WERI-Rb-1 (cell line): ENCODE results near the gene TCTN1.
"Not testable (repeated sequence)": the region's sequence is repeated elsewhere in the genome, so short reads cannot be mapped to it uniquely, and the experiment has no call there.

Experiments used
- DNase-seq: peaks from one replicate; pipeline ENCODE4 v3.0.0-alpha.2; 2020
- H3K27ac ChIP-seq: fragments of 250-450 bp; sonication (Bioruptor Pico); 2 replicates; pipeline ENCODE4 v1.5.1; 2020; ENCODE audit warnings: mild to moderate bottlenecking, moderate library complexity
- H3K27me3 ChIP-seq: fragments of 250-450 bp; sonication (Bioruptor Pico); 2 replicates; pipeline ENCODE4 v1.5.1; 2021; ENCODE audit warnings: mild to moderate bottlenecking, low read depth, moderate library complexity; ENCODE audit not compliant: insufficient read depth, severe bottlenecking
- H3K36me3 ChIP-seq: fragments of 250-450 bp; sonication (Bioruptor Pico); 2 replicates; pipeline ENCODE4 v1.5.1; 2020; ENCODE audit warnings: mild to moderate bottlenecking, moderate library complexity
- H3K4me3 ChIP-seq: 2 replicates; pipeline ENCODE4 v1.5.1; 2011; ENCODE audit warnings: low read depth, mild to moderate bottlenecking, control low read depth, low read length
- H3K9me3 ChIP-seq: fragments of 250-450 bp; sonication (Bioruptor Pico); 2 replicates; pipeline ENCODE4 v1.5.1; 2021; ENCODE audit warnings: mild to moderate bottlenecking, moderate library complexity; ENCODE audit not compliant: severe bottlenecking
- TF ChIP-seq, protein P1 (sequence below): IDR thresholded peaks from 2 replicates; pipeline ENCODE4 v1.5.1; 2011; ENCODE audit warnings: low read depth, mild to moderate bottlenecking, control low read depth, inconsistent platforms, low read length

The TCTN1 gene

DNA sequence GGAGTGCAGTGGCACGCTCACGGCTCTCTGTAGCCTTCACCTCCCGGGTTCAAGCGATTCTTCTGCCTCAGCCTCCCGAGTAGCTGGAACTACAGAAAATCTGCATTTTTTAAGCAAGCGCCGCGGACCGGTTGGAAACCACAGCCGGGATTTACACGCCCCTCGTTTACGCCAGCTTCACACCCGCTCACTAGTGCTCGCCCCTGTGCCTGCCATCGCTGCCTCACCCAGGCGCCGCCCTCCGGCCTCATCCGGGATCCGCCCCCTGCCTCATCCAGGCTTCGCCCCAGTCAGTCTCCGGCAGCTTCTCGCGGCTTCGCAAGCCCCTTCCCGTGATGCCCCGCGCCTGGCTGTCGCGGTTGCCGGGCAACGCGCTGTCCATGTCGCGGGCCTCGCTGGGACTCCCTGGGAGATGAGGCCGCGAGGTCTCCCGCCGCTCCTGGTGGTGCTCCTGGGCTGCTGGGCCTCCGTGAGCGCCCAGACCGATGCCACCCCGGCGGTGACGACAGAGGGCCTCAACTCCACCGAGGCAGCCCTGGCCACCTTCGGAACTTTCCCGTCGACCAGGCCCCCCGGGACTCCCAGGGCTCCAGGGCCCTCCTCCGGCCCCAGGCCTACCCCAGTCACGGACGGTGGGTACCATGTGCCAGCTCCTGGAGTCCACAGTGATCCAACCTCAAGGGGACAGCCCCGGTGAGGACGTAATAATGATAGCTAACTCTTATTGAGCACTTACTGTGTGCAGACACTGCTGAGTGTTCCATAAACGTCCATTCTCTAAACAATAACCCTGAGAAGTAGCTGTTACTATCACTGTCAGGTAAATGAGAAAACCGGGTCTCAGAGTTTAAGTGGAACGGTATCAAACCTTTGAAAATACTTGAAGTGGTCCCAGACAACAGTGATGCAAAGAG lies at the start of gene TCTN1:
Gene TCTN1 (plus strand): TSS at position 359 of the 914 bp plus-strand sequence. CDS start 54 bp downstream, at position 413.
- peak within 1 kb of the TSS; percentile 71 for H3K4me3 ChIP-seq
- peak within 1 kb of the TSS; percentile 67 for H3K27ac ChIP-seq
- H3K9me3 ChIP-seq: no peaks in the 10 kb centered on the region
- H3K27me3 ChIP-seq: no peaks in the 10 kb centered on the region
- DNase-seq: peak; percentile 97
- H3K36me3 ChIP-seq: peaks cover 4% of the 10 kb centered on the region; the same call in 1 of the 2 replicates
- TF ChIP-seq, protein P1, sequence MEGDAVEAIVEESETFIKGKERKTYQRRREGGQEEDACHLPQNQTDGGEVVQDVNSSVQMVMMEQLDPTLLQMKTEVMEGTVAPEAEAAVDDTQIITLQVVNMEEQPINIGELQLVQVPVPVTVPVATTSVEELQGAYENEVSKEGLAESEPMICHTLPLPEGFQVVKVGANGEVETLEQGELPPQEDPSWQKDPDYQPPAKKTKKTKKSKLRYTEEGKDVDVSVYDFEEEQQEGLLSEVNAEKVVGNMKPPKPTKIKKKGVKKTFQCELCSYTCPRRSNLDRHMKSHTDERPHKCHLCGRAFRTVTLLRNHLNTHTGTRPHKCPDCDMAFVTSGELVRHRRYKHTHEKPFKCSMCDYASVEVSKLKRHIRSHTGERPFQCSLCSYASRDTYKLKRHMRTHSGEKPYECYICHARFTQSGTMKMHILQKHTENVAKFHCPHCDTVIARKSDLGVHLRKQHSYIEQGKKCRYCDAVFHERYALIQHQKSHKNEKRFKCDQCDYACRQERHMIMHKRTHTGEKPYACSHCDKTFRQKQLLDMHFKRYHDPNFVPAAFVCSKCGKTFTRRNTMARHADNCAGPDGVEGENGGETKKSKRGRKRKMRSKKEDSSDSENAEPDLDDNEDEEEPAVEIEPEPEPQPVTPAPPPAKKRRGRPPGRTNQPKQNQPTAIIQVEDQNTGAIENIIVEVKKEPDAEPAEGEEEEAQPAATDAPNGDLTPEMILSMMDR: no peak

GRCh38 chr12:110564471-110564991 lies 49.4 kb upstream of the TCTN1 start:
- no peak overlapping the region for H3K4me3 ChIP-seq
- no peaks in the 10 kb centered on the region for H3K9me3 ChIP-seq
- no peaks in the 10 kb centered on the region for H3K27me3 ChIP-seq
- DNase-seq: no peak
- TF ChIP-seq, protein P1: no peak
- H3K36me3 ChIP-seq: no peaks in the 10 kb centered on the region
- H3K27ac ChIP-seq: no peak overlapping the region

DNA sequence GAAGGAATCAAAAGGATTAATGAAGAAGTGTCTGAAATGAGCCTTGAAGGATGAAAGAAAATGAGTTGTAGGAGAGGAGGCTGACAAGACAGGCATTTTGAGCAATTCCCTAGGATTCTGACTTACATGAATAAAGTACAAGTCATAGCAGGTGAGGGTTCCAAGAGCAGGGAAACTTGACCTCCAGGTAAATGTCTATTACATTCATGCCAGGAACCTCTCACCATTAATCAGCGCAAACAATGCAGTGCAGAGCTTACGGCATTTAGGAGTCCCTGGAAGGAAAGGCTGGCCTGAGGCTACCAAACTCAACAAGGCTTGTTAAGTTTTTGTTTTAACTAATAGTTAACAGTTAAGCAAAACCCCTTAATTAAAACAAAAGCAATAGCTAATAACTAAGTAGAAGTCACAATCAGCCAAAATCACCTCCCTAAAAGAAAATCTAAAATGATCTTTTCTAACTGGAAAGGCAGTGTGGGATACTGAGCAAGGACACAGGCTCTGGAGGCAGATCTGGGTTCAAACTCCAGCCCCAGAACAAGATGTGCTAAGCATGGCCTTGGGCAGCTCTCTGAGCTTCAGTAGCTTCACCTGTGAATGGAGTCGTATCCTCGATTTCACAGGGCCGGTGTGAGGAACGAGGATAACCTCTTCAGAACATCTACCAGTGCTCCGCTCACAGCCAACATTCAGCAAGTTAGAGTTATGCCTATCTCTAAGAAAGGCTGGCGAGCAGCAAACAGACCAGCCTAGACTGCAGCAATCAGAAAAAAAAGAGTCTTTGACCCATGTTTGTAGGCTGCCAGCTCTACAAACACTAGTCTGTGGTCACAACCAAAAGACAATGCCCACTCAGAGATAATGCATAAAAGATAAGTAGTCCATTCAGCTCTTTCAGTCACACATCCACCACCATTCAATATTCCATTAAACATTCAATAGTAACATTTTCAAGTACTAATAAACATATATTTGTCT lies 47.7 kb upstream of the TCTN1 start:
- Histone ChIP-seq H3K27me3 (no peaks in the 10 kb centered on the region), H3K36me3 (no peaks in the 10 kb centered on the region), H3K4me3 (no peak overlapping the region), H3K27ac (no peak overlapping the region), H3K9me3 (no peaks in the 10 kb centered on the region)
- DNase-seq: no peak
- TF ChIP-seq, protein P1: no peak

DNA sequence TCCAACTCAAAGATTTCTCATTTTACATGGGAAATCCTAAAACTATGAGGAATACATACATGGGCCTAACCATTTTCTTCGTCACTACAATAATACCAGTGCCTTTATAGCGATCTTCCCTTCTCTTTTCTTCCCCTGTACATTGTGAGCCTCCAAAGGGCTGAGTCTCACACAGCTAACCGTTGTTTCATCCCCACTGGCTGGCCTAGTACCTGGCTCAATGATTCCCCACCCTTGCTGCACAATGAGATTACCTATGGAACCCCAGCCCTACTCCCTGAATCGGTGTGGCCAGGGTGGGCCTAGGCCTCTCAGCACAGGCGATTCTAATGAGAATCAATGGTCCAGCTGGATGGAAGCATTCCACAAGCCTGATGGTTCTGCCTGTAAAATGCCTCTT lies 46.9 kb upstream of the TCTN1 start:
- H3K36me3 ChIP-seq: no peaks in the 10 kb centered on the region
- H3K27me3 ChIP-seq: no peaks in the 10 kb centered on the region
- TF ChIP-seq, protein P1: no peak
- H3K4me3 ChIP-seq: no peak overlapping the region
- H3K27ac ChIP-seq: no peak overlapping the region
- no peaks in the 10 kb centered on the region for H3K9me3 ChIP-seq
- no peak for DNase-seq

- no peaks in the 10 kb centered on the region for H3K36me3 ChIP-seq
- TF ChIP-seq, protein P1: no peak
- no peaks in the 10 kb centered on the region for H3K27me3 ChIP-seq
- H3K4me3 ChIP-seq: no peak overlapping the region
- no peaks in the 10 kb centered on the region for H3K9me3 ChIP-seq
- no peak overlapping the region for H3K27ac ChIP-seq
- DNase-seq: no peak
Observed at GRCh38 chr12:110568752-110569151, 45.2 kb upstream of the TCTN1 start.

DNA sequence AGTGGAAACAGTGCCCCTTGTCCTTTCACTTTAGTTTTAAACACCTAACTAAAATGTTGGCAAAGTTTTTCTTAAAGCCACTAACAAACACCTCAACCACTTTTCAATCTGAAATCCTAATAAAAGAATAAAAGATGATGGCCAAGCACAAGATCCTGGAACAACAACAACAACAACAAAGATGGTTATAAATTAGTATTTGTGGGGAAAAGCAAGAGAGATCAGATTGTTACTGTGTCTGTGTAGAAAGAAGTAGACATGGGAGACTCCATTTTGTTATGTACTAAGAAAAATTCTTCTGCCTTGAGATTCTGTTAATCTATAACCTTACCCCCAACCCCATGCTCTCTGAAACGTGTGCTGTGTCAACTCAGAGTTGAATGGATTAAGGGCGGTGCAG lies 44.1 kb upstream of the TCTN1 start:
- not testable (repeated sequence) for H3K27ac ChIP-seq, H3K9me3 ChIP-seq, H3K27me3 ChIP-seq, H3K4me3 ChIP-seq, DNase-seq, H3K36me3 ChIP-seq

- not testable (repeated sequence) for DNase-seq, H3K36me3 ChIP-seq, H3K9me3 ChIP-seq, H3K4me3 ChIP-seq, H3K27me3 ChIP-seq, H3K27ac ChIP-seq
Observed at GRCh38 chr12:110570798-110571197, 43.1 kb upstream of the TCTN1 start.
